Upper lobe of left lung (tissue), 6 donors: ENCODE data around the gene ADAM22. TPM values are rescaled to one million over a fixed set of nuclear protein-coding genes. Genes with fewer than 3 reads are reported as not detected.

ENCODE experiments used
- ATAC-seq, 2 donors: fragments of 200-7000 bp; cut with Tn5 transposase; one replicate each; pipeline ENCODE4 v1.9.1; 2022; ENCODE audit warnings: mild to moderate bottlenecking in 2 of 2, moderate library complexity in 2 of 2; ENCODE audit not compliant: low FRiP score in 2 of 2
- DNase-seq, 2 donors: peaks; one replicate each; pipeline ENCODE4 v3.0.0-alpha.2; 2019 to 2020
- H3K27ac ChIP-seq, 4 donors: fragments of 200-600 bp; sonication (generic); one replicate each; pipeline ENCODE4 v1.5.1; 2016 to 2019
- H3K27me3 ChIP-seq, 4 donors: fragments of 200-600 bp; sonication (generic); one replicate each; pipeline ENCODE4 v1.5.1; 2017 to 2019
- H3K36me3 ChIP-seq, 4 donors: fragments of 200-600 bp; sonication (generic); one replicate each; pipeline ENCODE4 v1.5.1; 2016 to 2019
- H3K4me1 ChIP-seq, 4 donors: fragments of 200-600 bp; sonication (generic); one replicate each; pipeline ENCODE4 v1.5.1; 2018 to 2019
- H3K4me3 ChIP-seq, 4 donors: fragments of 200-600 bp; sonication (generic); one replicate each; pipeline ENCODE4 v1.5.1; 2017 to 2019; ENCODE audit warnings: mild to moderate bottlenecking in 2 of 4, moderate library complexity in 1 of 4
- H3K9me3 ChIP-seq, 4 donors: fragments of 200-600 bp; sonication (generic); one replicate each; pipeline ENCODE4 v1.5.1; 2018 to 2019
- CTCF ChIP-seq, 6 experiments: fragments of 450-650 bp in 4 of 6; fragments of 200-600 bp in 2 of 6; sonication (generic) in 2 of 6; IDR thresholded peaks; one replicate each; pipeline ENCODE4 v1.5.1; 2016 to 2019; ENCODE audit warnings: antibody characterized with exemption in 6 of 6
- EP300 ChIP-seq, 4 donors: sonication (generic); formaldehyde crosslinking; IDR thresholded peaks; one replicate each; pipeline ENCODE4 v1.5.1; 2017; ENCODE audit warnings: antibody characterized with exemption in 4 of 4, control low read depth in 2 of 4
- POLR2A ChIP-seq, 4 donors: fragments of 450-650 bp; IDR thresholded peaks; one replicate each; pipeline ENCODE4 v1.5.1; 2016 to 2017; ENCODE audit warnings: antibody characterized with exemption in 4 of 4, mild to moderate bottlenecking in 2 of 4
- POLR2AphosphoS5 ChIP-seq, 2 donors: sonication (generic); formaldehyde crosslinking; IDR thresholded peaks; one replicate each; pipeline ENCODE4 v1.5.1; 2017; ENCODE audit warnings: antibody characterized with exemption in 2 of 2
- WGBS, 2 donors: methylation state at CpG; one replicate each; pipeline ENCODE4 v1.1.5; 2017 to 2018; 5-methylcytosine and 5-hydroxymethylcytosine counted together
- total RNA-seq, 6 donors: library from RNA; depleted of rRNA in 4 of 6; stranded (reverse); fragments of >200 nt in 4 of 6; gene quantifications; one replicate each; pipeline versions ENCODE4 v1.1.0 to v1.2.1, GENCODE V29; 2016 to 2021
- donor health status: DM: no; HTN: no; CAD: no; lungs with moderate emphysema.
- donor health status: DM: no; HTN: yes; CAD: no; lungs with severe emphysema.

The ADAM22 gene
- total RNA-seq, 6 donors from 2014 or later = 0.69 to 3.2 (median 2.0) TPM

- H3K27ac ChIP-seq = no peak overlapping the region
- no peaks in the 10 kb centered on the region for H3K36me3 ChIP-seq
- WGBS, 2 donors = 95 to 98% methylated on average over 1 of the region's 1 CpG
- H3K4me1 ChIP-seq = no peaks in the 10 kb centered on the region
- DNase-seq = no peak
- TF ChIP-seq POLR2A (IDR thresholded peaks at IDR 0.05) = no peak
- no peak for TF ChIP-seq EP300 (IDR thresholded peaks at IDR 0.05)
- no peak for TF ChIP-seq POLR2AphosphoS5 (IDR thresholded peaks at IDR 0.05)
- no peak for TF ChIP-seq CTCF (IDR thresholded peaks at IDR 0.05)
- ATAC-seq = no peak
- H3K27me3 ChIP-seq = no peaks in the 10 kb centered on the region
- H3K9me3 ChIP-seq = no peaks in the 10 kb centered on the region
- no peak overlapping the region for H3K4me3 ChIP-seq
Observed at GRCh38 chr7:88141953-88142352, 207.9 kb downstream of the ADAM22 start.

- no peaks in the 10 kb centered on the region for H3K9me3 ChIP-seq
- ATAC-seq (no peak), DNase-seq (no peak)
- H3K36me3 ChIP-seq = no peaks in the 10 kb centered on the region
- no peaks in the 10 kb centered on the region for H3K4me1 ChIP-seq
- no peaks in the 10 kb centered on the region for H3K27me3 ChIP-seq
- TF ChIP-seq POLR2A (IDR thresholded peaks at IDR 0.05) = no peak
- no peak for TF ChIP-seq POLR2AphosphoS5 (IDR thresholded peaks at IDR 0.05)
- TF ChIP-seq EP300 (IDR thresholded peaks at IDR 0.05) = no peak
- no peak for TF ChIP-seq CTCF (IDR thresholded peaks at IDR 0.05)
- 48 to 53% methylated on average over 2 of the region's 2 CpGs for WGBS, 2 donors
- no peak overlapping the region for H3K4me3 ChIP-seq
- H3K27ac ChIP-seq = no peak overlapping the region
Observed at GRCh38 chr7:88146616-88147015, 212.6 kb downstream of the ADAM22 start.

DNA sequence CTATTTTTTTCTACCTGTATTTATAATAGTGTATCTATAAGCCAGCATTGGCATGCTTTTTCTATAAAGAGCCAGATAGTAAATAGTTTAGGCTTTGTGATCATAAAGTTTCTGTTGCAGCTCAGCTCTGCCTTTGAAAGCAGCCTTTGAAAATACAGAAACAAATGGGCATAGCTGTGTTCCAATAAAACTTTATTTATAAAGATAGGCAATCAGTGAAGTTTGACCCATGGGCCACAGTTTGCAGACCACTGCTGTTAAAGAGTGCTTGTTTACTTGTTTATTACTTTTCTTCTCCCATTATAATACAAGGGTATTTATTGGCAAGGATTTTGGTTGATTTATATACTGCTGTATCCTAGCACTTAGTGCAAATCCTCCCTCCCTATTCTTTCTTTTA, 213.3 kb downstream of the ADAM22 start:
- no peak for TF ChIP-seq CTCF (IDR thresholded peaks at IDR 0.05)
- TF ChIP-seq POLR2AphosphoS5 (IDR thresholded peaks at IDR 0.05) = no peak
- TF ChIP-seq EP300 (IDR thresholded peaks at IDR 0.05) = no peak
- TF ChIP-seq POLR2A (IDR thresholded peaks at IDR 0.05) = no peak
- no peak overlapping the region for H3K4me3 ChIP-seq
- no peaks in the 10 kb centered on the region for H3K4me1 ChIP-seq
- H3K36me3 ChIP-seq = no peaks in the 10 kb centered on the region
- H3K27me3 ChIP-seq = no peaks in the 10 kb centered on the region
- no peaks in the 10 kb centered on the region for H3K9me3 ChIP-seq
- no peak overlapping the region for H3K27ac ChIP-seq
- no peak for DNase-seq
- no peak for ATAC-seq

DNA sequence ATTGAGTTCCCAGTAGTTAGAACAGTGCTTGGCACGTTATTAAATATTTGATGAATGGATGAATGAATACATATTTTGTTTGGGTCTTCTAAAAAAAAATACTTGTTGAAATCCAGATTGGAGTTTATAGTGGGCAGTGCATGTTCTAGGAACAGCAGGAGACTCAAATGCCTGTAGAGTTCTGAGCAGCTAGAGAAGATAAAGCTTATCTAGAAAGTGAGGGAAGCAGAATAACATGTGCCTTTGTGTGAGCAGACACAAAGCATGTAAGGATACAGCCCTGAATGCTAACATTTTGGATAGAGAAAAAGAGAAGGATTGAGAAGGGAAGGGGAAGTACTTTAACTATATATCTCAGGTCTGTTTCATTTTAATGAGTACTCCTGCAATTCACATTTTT, 213.9 kb downstream of the ADAM22 start:
- no peaks in the 10 kb centered on the region for H3K27me3 ChIP-seq
- no peaks in the 10 kb centered on the region for H3K4me1 ChIP-seq
- no peak overlapping the region for H3K27ac ChIP-seq
- no peak for DNase-seq
- H3K4me3 ChIP-seq = no peak overlapping the region
- no peaks in the 10 kb centered on the region for H3K9me3 ChIP-seq
- TF ChIP-seq EP300 (IDR thresholded peaks at IDR 0.05) (no peak), CTCF (IDR thresholded peaks at IDR 0.05) (no peak), POLR2AphosphoS5 (IDR thresholded peaks at IDR 0.05) (no peak), POLR2A (IDR thresholded peaks at IDR 0.05) (no peak)
- H3K36me3 ChIP-seq = no peaks in the 10 kb centered on the region
- 69 to 79% methylated on average over 1 of the region's 1 CpG for WGBS, 2 donors
- ATAC-seq = no peak

DNA sequence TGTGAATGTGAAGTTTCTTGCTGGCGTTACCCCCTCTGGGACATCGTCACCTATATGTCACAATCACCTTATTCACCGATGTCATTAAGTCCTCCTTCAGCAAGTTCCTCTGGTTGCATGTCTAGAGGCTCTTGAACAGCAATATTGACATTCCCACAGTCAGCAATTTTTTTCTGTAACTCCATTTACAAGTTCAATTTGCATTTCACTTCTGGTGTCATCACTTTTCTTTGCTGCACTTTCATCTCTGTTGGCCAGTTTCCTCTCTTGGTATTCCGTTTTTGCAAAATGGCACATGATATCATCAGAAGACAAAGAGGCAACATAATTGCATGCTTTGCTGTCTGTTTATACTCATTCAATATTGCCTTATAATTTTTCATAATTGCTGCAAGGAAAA, 216.0 kb downstream of the ADAM22 start:
- no peak for ATAC-seq
- 64 to 78% methylated on average over 4 of the region's 4 CpGs for WGBS, 2 donors
- no peaks in the 10 kb centered on the region for H3K9me3 ChIP-seq
- DNase-seq = no peak
- no peak overlapping the region for H3K27ac ChIP-seq
- TF ChIP-seq EP300 (IDR thresholded peaks at IDR 0.05) = no peak
- no peak for TF ChIP-seq CTCF (IDR thresholded peaks at IDR 0.05)
- no peak for TF ChIP-seq POLR2AphosphoS5 (IDR thresholded peaks at IDR 0.05)
- TF ChIP-seq POLR2A (IDR thresholded peaks at IDR 0.05) = no peak
- no peaks in the 10 kb centered on the region for H3K36me3 ChIP-seq
- no peak overlapping the region for H3K4me3 ChIP-seq
- H3K27me3 ChIP-seq = no peaks in the 10 kb centered on the region
- H3K4me1 ChIP-seq = no peaks in the 10 kb centered on the region
